HepG2 (cell line): ENCODE results near the gene CALR. TPM values are rescaled to one million over a fixed set of nuclear protein-coding genes. Genes with fewer than 3 reads are reported as not detected.
A peak's percentile ranks its signal among the peaks of the same experiment; 100 is the strongest.

Experiments used
- CC2D1A ChIP-seq: sonication (generic); formaldehyde crosslinking; IDR thresholded peaks from 2 replicates; pipeline ENCODE4 v1.8.1; 2023; ENCODE audit warnings: mild to moderate bottlenecking, missing genetic modification reagents
- CHCHD3 ChIP-seq: sonication (generic); formaldehyde crosslinking; IDR thresholded peaks from 2 replicates; pipeline ENCODE4 v1.8.0; 2022; ENCODE audit warnings: mild to moderate bottlenecking, missing genetic modification reagents, moderate library complexity
- EP300 ChIP-seq, 3 experiments: sonication (generic) in 1 of 3; formaldehyde crosslinking in 1 of 3; IDR thresholded peaks; 2 replicates each; pipeline versions ENCODE4 v1.5.1 to v1.6.1; 2011 to 2020; ENCODE audit warnings: low read depth in 2 of 3, low read length in 2 of 3, borderline replicate concordance in 1 of 3, improper control_type of control experiment in 1 of 3, mild to moderate bottlenecking in 1 of 3, missing genetic modification reagents in 1 of 3, moderate library complexity in 1 of 3
- FOSL1 ChIP-seq: sonication (generic); formaldehyde crosslinking; IDR thresholded peaks from 2 replicates; pipeline ENCODE4 v1.9.0; 2021; ENCODE audit warnings: missing genetic modification reagents, borderline replicate concordance
- HOXA3 ChIP-seq: sonication (generic); formaldehyde crosslinking; IDR thresholded peaks from 2 replicates; pipeline ENCODE4 v1.5.0; 2020; ENCODE audit warnings: missing genetic modification reagents
- MIER3 ChIP-seq: IDR thresholded peaks from 2 replicates; pipeline ENCODE4 v1.6.1; 2016; ENCODE audit warnings: missing compliant biosample characterization, borderline replicate concordance
- PITX1 ChIP-seq: sonication (generic); formaldehyde crosslinking; IDR thresholded peaks from 2 replicates; pipeline ENCODE4 v1.5.1; 2020; ENCODE audit warnings: mild to moderate bottlenecking, missing genetic modification reagents
- PPARG ChIP-seq: conservative IDR thresholded peaks from 2 replicates; pipeline ENCODE4 v1.6.1; 2016; ENCODE audit warnings: missing biosample characterization, missing genetic modification reagents
- RARA ChIP-seq: IDR thresholded peaks from 2 replicates; pipeline ENCODE4 v1.6.1; 2016; ENCODE audit warnings: missing genetic modification reagents, missing compliant biosample characterization
- RERE ChIP-seq: IDR thresholded peaks from 2 replicates; pipeline ENCODE4 v1.6.1; 2016; ENCODE audit warnings: low read depth, missing genetic modification reagents, missing compliant biosample characterization
- SIX4 ChIP-seq: sonication (generic); formaldehyde crosslinking; IDR thresholded peaks from 2 replicates; pipeline ENCODE4 v1.4.0; 2020; ENCODE audit warnings: missing genetic modification reagents
- SMC3 ChIP-seq: IDR thresholded peaks from 2 replicates; pipeline ENCODE4 v1.6.1; 2011; ENCODE audit warnings: low read length, improper control_type of control experiment
- TCF7L2 ChIP-seq: IDR thresholded peaks from 2 replicates; pipeline ENCODE4 v1.6.1; 2011; ENCODE audit warnings: mild to moderate bottlenecking, low read depth, low read length, moderate library complexity
- ZFP37 ChIP-seq: sonication (generic); formaldehyde crosslinking; IDR thresholded peaks from 2 replicates; pipeline ENCODE4 v1.4.0; 2020; ENCODE audit warnings: missing genetic modification reagents, borderline replicate concordance
- ZKSCAN1 ChIP-seq: fragments of 150-350 bp; IDR thresholded peaks from 2 replicates; pipeline ENCODE4 v1.6.1; 2014; ENCODE audit warnings: low read length
- ZNF512 ChIP-seq: sonication (generic); formaldehyde crosslinking; IDR thresholded peaks from 2 replicates; pipeline ENCODE4 v1.4.0; 2020; ENCODE audit warnings: mild to moderate bottlenecking, missing genetic modification reagents
- ZNF7 ChIP-seq: IDR thresholded peaks from 2 replicates; pipeline ENCODE4 v1.6.1; 2016; ENCODE audit warnings: missing biosample characterization, missing genetic modification reagents
- ZNF747 ChIP-seq: sonication (generic); formaldehyde crosslinking; IDR thresholded peaks from 2 replicates; pipeline ENCODE4 v1.8.1; 2023; ENCODE audit warnings: missing genetic modification reagents, mild to moderate bottlenecking, borderline replicate concordance
- polyA plus RNA-seq, 8 experiments: library from polyadenylated mRNA; depleted of rRNA in 3 of 8; stranded (reverse) in 7 of 8; unstranded in 1 of 8; fragments of >200 nt; fragmentation: Illumina TruSeq in 4 of 8; extraction: Trizol in 4 of 8; gene quantifications; 2 replicates each; pipeline versions ENCODE4 v1.2.1 to v1.2.3, GENCODE V29; 2011 to 2016; ENCODE audit warnings: low read depth in 4 of 8, missing spikeins in 1 of 8, mixed read lengths in 1 of 8; ENCODE audit not compliant: insufficient read depth in 1 of 8
- total RNA-seq, 5 experiments: library from RNA; depleted of rRNA; stranded (reverse); fragments of >200 nt; fragmentation: Illumina TruSeq; extraction: Trizol; gene quantifications; 2 replicates each; pipeline ENCODE4 v1.2.3, GENCODE V29; 2016; ENCODE audit warnings: low read depth in 1 of 5
- TF ChIP-seq, protein P1 (sequence below): sonication (generic); formaldehyde crosslinking; IDR thresholded peaks from 2 replicates; pipeline ENCODE4 v1.4.0; 2020; ENCODE audit warnings: missing genetic modification reagents, low read depth, mild to moderate bottlenecking, borderline replicate concordance
- TF ChIP-seq, protein P2 (sequence below): IDR thresholded peaks from 2 replicates; pipeline ENCODE4 v1.6.1; 2016; ENCODE audit warnings: low read depth, borderline replicate concordance

CALR gene
- total and polyA plus RNA-seq, 2 of the 13 experiments (the other 11 are each of a cell fraction or from before 2014, with no cell fraction given) = 898 to 934 TPM

DNA sequence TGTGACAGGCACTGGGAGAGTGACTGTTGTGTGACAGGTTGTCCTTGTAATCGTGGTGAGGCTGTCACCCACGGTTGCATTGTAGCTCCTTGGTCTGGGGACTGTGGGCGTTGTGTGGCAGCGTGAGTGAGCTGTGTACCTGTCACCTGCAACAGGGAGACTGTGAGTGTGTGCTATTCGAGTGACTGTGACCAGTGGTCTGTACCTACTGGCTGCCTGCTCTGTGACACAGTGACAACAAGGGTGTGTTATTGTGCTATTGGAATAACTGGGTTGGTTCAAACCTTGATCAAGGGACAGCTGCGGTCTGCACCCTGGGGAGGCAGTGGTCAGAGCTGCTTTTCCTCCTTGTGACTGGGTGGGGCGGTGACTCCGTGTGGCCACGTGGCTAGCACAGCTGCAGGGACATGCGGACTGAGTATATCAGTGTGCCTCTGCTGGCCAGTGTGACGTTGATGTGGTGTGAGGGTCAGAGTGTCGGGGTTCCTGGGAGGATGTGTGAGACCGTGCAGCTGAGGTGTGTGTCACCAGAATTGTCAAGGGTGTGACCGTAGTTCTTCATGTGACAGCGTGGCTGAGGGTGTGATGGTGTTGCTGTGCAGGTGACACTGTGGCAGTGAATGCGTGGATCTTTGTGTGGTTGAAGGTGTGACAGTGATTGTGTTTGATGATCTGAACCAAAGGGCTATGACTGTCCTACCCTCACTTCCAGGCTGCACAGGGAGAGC is 46.8 kb downstream of the CALR start (continued):
- TF ChIP-seq ZFP37 (CRISPR knock-in tag) (no peak), RARA (CRISPR knock-in tag) (peak; percentile 34; the same call in 1 of the 2 replicates), CHCHD3 (CRISPR knock-in tag) (peak; percentile 52; the same call in 1 of the 2 replicates), TCF7L2 (no peak), FOSL1 (CRISPR knock-in tag) (no peak), PITX1 (peak; percentile 48; the same call in 1 of the 2 replicates), PPARG (no peak), ZKSCAN1 (no peak), ZNF7 (CRISPR knock-in tag) (no peak), HOXA3 (peak; percentile 46; the same call in 1 of the 2 replicates), EP300 (IDR thresholded peaks at IDR 0.05; ENCODE audit: low read depth in 2 of 2, low read length in 2 of 2) (0 out of 4 replicates have a peak, but pooled peaks of 1 of the 2 experiments have one; percentile 32), EP300 (CRISPR knock-in tag; IDR thresholded peaks at IDR 0.05; ENCODE audit: borderline replicate concordance) (no peak), CC2D1A (CRISPR knock-in tag) (no peak), RERE (CRISPR knock-in tag) (no peak), MIER3 (no peak), SIX4 (no peak), ZNF747 (CRISPR knock-in tag) (no peak), SMC3 (0 out of 2 replicates have a peak, but pooled peaks have one; percentile 1), ZNF512 (no peak)
- TF ChIP-seq, protein P1, sequence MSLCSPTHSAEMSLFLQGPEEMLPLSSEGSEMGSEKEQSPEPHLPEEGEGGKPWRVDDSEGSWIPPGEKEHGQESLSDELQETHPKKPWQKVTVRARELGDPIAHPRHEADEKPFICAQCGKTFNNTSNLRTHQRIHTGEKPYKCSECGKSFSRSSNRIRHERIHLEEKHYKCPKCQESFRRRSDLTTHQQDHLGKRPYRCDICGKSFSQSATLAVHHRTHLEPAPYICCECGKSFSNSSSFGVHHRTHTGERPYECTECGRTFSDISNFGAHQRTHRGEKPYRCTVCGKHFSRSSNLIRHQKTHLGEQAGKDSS (CRISPR knock-in tag) = peak; percentile 59; the same call in 1 of the 2 replicates
- TF ChIP-seq, protein P2, sequence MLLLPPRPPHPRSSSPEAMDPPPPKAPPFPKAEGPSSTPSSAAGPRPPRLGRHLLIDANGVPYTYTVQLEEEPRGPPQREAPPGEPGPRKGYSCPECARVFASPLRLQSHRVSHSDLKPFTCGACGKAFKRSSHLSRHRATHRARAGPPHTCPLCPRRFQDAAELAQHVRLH (CRISPR knock-in tag) = no peak; the same call in 1 of the 2 replicates
